Posterior vena cava (tissue), 2 donors: Measurements from ENCODE around the gene UGT2A3. TPM values are rescaled to one million over a fixed set of nuclear protein-coding genes. Genes with fewer than 3 reads are reported as not detected.
"Not testable (repeated sequence)": the region's sequence is repeated elsewhere in the genome, so short reads cannot be mapped to it uniquely, and the experiment has no call there.

Source experiments
- DNase-seq: peaks from one replicate; pipeline ENCODE4 v3.0.0-alpha.2; 2020; ENCODE audit warnings: low spot score
- intact Hi-C, 2 donors: fragments of 100-400 bp; cut with DNase I; formaldehyde crosslinking; loops; one replicate each; pipeline versions ENCODE4 v1.14.1 to v1.14.2; 2022 to 2023
- total RNA-seq, 2 donors: library from RNA; stranded (reverse); fragmentation: NEBNext Ultra II Directional; extraction: Animal tissue kit (Norgen Biotek cat#: 25700); gene quantifications; one replicate each; pipeline ENCODE4 v1.2.1, GENCODE V29; 2021
- donor health status: DM: yes; HTN: yes; CAD: no.
- donor health status: DM: yes; HTN: yes; CAD: no.

The UGT2A3 gene
- total RNA-seq, 2 donors from 2014 or later, result not detected

GRCh38 chr4:68922202-68922601 is 29.4 kb downstream of the UGT2A3 start:
- DNase-seq, intact Hi-C loops: not testable (repeated sequence)

- DNase-seq, result no peak
- intact Hi-C loops, result no loop called here
These were observed 30.6 kb downstream of the UGT2A3 start for GRCh38 chr4:68921051-68921450.

- intact Hi-C loops, result no loop called here
- no peak for DNase-seq
These were observed 34.6 kb downstream of the UGT2A3 start for GRCh38 chr4:68917016-68917415.

DNA sequence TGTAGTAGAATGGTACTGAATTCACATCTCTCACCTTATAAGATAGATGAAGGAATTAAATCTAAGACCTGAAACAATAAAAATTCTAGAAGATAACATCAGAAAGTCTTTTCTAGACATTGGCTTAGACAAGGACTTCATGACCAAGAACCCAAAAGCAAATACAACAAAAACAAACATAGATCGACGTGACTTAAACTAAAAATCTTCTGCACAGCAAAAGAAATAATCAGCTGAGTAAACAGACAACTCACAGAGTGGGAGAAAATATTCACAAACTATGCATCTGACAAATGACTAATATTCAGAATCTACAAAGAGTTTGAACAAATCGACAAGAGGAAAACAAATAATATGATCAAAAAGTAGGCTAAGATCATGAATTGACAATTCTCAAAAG is 38.8 kb downstream of the UGT2A3 start:
- no peak for DNase-seq
- intact Hi-C loops, result no loop called here

- no peak for DNase-seq
- intact Hi-C loops, result no loop called here
These were observed 42.2 kb downstream of the UGT2A3 start for GRCh38 chr4:68909385-68909784.

DNA sequence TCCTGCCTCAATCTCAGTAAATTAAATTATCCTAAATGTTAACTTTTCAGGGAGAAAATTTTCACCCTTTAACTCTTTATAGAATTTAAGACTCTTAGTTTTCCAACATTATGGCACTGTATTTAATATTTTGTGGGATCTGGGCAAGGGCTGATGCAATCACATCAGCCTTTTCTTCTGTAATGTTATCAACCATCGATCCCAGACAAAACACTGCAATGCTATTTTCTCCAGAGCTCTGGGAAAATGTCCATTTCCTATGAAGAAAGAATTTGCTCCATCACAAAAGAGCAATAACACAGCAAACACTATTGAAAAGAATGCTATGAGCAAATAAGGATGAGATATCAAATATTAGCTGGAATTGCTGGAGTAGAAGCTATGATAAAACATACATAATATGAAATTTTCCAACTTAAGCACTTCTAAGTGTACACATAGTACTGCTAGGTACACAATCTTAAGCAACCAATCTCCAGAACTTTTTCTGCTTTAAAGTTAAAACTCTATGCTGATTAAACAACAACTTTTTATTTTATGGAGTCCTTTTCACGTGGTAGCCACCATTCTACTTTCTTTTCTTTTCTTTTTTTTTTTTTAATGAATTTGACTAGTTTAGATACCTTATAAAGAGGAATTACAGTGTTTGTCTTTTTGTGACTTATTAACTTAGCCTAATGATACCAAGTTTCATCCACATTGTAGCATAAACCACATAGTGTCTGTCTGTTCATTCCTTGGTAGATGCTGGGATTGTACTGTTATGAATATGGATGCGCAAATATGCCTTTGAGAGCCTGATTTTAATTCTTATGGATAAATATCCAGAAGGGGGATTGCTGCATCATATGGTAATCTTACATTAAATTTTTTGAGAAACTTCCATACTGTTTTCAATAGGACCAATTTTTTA is 43.6 kb downstream of the UGT2A3 start:
- DNase-seq, result no peak
- intact Hi-C loops, result no loop called here

DNA sequence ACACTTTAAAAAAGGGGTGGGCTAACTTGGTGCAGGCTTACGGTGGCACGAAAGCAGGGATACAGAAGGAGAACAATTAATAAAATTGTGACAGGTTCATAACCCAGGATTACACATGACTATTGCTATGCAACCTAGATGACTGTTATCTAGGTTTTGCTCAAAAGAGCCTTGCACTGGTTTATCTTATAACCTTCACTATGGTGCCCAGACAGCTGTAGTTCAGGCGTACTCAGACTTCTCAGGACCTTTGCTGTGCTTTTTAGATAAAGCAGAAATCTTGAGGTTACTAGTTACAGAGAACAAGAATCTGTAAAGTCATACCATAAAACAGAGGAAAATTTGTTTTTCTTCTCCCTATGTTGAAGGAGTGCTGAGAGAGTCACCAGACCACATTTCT is 44.4 kb downstream of the UGT2A3 start:
- intact Hi-C loops, result no loop called here

GRCh38 chr4:68906780-68907137 is 44.8 kb downstream of the UGT2A3 start:
- intact Hi-C loops, result no loop called here
- no peak for DNase-seq

More for the DNA sequence above, 44.4 kb downstream of the UGT2A3 start:
- no peak for DNase-seq

- DNase-seq, result no peak
- intact Hi-C loops, result no loop called here
These were observed 45.4 kb downstream of the UGT2A3 start for GRCh38 chr4:68905939-68906779.

DNA sequence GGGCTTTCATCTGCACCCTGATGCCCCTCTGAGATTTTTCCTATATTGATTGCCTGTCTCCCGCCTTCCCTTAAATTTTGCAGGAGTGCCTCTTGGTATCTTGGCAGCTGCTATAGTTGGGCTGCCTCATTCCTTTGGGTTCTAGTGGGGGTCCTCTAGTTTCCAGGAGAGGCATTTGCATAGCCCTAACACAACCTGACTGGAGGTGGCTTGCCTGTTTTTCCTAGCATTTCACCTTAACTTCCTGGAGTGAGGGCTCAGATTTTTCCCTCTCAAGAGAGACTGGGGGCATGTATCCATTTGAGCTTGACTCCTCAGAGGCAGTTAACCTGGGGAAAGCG is 46.0 kb downstream of the UGT2A3 start:
- intact Hi-C loops, result no loop called here
- no peak for DNase-seq

DNA sequence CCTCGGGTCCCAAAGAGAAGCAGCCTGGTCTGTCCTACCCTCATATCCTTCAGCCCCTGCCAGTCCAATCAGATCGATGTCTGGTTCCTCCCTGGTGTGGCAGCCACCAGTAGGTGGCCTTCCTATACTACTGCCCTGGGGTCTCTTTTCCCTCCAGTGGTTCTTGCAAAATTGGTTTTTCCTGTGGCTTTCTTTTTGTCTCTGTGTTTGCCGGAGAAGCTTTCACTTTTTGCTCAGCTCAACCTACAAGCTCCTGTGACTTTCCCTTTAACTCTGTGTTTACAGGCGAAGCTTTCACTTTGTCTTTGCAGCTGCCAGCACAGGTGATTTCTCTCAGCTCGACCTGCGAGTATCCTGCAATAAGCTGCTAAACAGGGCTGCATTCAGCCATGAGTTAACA is 46.8 kb downstream of the UGT2A3 start:
- no peak for DNase-seq
- intact Hi-C loops, result no loop called here

- intact Hi-C loops, result no loop called here
These were observed 54.9 kb downstream of the UGT2A3 start for GRCh38 chr4:68896749-68897148.

DNA sequence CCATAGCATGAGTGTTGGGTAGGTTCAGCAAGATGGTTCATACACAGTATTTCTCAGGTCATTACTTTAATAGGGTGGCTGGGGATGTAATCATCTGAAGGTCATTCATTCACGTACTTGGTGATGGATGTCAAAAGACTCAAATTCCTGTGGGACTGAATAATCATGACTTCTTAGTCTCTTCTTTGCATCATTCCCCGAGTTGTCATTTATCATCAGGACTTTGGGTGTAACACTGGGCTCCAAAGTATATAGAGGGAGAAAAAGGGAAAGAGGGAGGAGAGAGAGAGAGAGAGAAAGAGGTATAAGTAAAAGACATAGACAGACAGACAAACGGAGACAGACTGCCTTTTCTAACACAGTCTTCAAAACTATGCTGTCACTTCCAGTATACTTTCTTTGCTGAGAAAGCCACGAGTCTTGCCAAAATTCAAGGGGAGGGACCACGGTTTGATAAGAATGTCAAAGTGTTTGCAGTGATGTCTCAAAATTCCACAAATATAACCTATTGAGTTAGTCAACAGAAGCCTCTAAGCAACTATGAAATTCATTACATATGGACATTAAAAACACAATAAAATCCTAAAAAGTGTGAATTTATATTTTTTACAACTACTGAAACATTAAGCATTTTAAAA is 55.9 kb downstream of the UGT2A3 start:
- intact Hi-C loops, result no loop called here

More at GRCh38 chr4:68896749-68897148, 54.9 kb downstream of the UGT2A3 start:
- no peak for DNase-seq

GRCh38 chr4:68892861-68893260 is 58.7 kb downstream of the UGT2A3 start:
- no peak for DNase-seq
- intact Hi-C loops, result no loop called here

More for the DNA sequence above, 55.9 kb downstream of the UGT2A3 start:
- DNase-seq, result no peak

DNA sequence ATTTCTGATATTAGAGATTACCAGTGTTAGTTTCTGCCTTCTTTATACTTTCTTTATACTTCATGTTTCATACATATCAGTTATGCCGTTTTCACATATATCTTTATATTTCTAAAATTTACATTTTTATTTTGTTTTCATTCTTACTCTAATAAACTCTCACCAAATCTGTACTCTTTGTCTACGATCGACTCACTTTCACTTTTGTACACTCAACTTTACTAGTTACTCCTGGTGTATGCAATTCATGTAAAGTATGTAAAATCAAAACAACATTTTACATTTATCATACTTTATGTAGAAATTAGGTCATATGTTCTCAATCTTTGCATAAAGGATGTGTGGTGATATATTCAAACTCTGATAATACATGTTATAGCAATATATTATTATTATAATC is 59.9 kb downstream of the UGT2A3 start:
- intact Hi-C loops, result no loop called here
- DNase-seq, result no peak

GRCh38 chr4:68885545-68885944 is 66.1 kb downstream of the UGT2A3 start:
- no peak for DNase-seq
- intact Hi-C loops, result no loop called here

DNA sequence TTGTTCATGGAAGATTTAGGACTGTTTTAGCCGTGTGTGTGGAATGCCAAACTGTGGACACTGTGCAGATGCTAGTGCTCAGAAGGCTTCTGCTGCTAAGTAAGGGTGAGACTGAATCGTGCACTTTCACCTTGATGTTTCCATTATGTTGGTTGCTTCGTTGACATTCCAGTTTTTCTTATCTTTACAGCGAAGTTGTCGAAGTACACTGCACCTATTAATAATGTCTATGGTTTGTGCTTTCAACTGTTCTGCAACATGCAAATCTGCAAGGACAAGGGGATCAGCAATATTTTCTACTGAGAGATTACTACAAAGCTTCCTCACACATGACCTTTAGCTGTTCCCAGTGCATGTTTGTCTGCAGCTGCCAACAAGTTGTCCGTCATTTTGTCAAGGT is 67.7 kb downstream of the UGT2A3 start:
- no peak for DNase-seq
- intact Hi-C loops, result no loop called here
